ENCODE data around the gene GABRB3. TPM values are rescaled to one million over a fixed set of nuclear protein-coding genes. Genes with fewer than 3 reads are reported as not detected.

The GABRB3 gene
- total RNA-seq, 1 donor, result 0.81 TPM

DNA sequence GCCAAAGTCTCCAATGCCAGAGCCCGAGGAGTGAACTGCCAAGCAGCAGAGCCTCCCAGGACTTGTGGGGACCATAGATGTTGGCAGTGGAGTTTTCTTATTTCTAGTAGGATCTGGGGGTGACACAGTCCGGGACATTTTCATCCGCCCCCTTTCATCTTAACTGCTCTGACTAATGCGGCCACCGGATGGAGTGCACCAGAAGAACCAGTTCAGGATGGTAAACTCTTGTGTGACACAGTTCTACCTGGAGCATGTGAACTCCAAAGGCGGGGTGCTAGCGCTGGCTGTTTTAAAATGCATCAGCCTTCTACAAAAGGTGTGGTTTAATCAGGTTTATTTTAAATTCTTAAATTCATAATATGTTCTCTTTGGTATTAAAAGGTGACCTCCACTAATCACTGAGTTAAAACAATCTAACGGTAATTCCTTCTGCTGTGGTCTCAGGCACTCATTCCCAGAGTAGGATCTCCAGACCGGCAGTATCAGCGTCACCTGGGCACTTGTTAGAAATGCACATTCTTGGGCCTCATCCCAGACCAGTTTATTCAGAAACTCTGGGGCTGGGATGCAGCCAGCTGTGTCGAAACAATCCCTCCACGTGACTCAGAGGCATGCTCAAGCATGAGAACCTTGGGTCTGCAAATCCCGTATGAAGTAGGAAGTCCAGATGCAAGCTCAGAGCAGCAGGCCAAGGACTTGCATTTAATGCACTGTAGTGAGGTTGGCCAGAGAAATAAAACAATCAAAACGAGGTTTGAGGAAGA is 105.5 kb downstream of the GABRB3 start:
- DNase-seq (ENCODE audit: low read depth), result no peak
- H3K4me3 ChIP-seq (ENCODE audit: low read depth, low read length), result no peak overlapping the region
- TF ChIP-seq, protein P1, sequence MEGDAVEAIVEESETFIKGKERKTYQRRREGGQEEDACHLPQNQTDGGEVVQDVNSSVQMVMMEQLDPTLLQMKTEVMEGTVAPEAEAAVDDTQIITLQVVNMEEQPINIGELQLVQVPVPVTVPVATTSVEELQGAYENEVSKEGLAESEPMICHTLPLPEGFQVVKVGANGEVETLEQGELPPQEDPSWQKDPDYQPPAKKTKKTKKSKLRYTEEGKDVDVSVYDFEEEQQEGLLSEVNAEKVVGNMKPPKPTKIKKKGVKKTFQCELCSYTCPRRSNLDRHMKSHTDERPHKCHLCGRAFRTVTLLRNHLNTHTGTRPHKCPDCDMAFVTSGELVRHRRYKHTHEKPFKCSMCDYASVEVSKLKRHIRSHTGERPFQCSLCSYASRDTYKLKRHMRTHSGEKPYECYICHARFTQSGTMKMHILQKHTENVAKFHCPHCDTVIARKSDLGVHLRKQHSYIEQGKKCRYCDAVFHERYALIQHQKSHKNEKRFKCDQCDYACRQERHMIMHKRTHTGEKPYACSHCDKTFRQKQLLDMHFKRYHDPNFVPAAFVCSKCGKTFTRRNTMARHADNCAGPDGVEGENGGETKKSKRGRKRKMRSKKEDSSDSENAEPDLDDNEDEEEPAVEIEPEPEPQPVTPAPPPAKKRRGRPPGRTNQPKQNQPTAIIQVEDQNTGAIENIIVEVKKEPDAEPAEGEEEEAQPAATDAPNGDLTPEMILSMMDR (IDR thresholded peaks at IDR 0.05; ENCODE audit: insufficient read depth, low read length), result no peak

DNA sequence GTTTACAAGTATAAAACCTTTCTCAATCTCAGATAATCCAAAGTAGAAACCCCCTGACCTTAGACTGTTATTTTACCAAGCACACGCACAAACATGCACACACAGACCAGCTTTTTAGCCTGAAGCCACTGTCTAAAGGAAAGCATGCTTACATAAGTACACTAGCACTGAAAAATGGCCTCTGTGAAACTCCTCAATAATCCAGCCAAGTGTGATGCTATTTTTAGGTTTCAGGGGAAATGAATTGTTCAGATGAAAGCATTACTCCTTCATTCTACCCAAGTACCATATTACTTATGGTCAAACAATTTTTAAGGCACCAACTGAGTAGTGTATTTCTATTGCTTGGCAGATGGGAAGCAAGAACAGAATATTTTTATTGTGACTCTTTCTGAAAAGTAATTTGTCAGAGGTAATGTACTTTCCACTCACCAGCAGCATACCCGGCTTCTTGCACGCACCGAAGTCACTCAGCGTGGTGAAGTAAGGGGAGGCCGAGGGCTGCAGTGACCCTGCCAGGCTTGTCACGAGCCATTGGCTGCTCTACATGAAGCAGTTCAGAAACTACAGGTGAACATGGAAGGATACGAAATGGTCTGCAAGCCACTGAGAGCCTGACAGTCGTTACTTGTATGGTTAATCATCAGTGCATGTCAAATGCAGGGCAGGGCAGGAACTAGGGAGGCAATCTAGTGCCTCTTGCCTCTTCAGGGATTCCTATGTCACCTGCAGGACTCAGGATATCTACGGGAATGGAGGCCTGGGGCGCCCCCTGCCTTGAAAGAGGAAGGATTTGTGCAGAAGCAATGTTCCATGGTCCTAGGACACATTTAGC is 106.7 kb downstream of the GABRB3 start:
- TF ChIP-seq, protein P1 (IDR thresholded peaks at IDR 0.05; ENCODE audit: insufficient read depth, low read length), result no peak

DNA sequence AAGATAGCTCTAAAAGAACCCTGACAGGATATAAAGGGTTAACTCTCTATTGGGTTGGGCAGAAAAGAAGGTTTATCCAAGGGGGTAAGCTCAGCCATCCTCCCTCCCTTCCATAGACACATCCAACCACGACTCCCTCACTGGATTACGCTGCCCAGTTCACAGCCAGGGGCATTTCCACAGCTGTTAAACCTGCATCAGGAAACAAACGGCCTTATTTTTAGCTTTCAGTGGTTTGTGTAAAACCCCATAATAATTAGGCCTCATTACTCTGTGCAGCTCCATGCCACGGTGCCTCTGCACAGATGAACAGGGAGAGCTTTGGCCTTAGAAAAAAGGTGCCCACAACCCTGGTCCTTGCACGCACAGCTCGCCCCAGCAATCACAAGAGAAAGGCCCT is 110.6 kb downstream of the GABRB3 start:
- TF ChIP-seq, protein P1 (IDR thresholded peaks at IDR 0.05; ENCODE audit: insufficient read depth, low read length), result no peak
- H3K4me3 ChIP-seq (ENCODE audit: low read depth, low read length), result no peak overlapping the region
- no peak for DNase-seq (ENCODE audit: low read depth)

More for the DNA sequence above, 106.7 kb downstream of the GABRB3 start:
- DNase-seq (ENCODE audit: low read depth), result no peak
- no peak overlapping the region for H3K4me3 ChIP-seq (ENCODE audit: low read depth, low read length)

DNA sequence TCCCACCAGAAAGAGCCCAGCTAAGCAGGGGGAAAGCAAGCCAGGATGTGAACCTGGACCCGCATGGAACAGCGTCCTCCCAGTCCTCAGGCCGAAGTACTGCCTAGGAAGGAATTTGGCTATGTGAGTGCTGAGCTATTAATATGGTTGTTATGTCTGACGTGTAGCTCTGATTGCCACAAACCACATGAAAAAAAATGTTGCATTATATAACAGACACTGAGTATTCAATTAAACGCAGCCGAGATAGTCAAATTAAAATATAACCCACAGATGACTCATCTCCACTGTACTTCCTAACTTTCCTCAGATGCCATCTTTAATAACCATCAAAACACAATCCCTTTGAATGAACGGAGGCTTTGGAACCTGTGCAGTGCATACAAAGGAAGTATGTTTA is 111.1 kb downstream of the GABRB3 start:
- H3K4me3 ChIP-seq (ENCODE audit: low read depth, low read length), result no peak overlapping the region
- DNase-seq (ENCODE audit: low read depth), result no peak
- TF ChIP-seq, protein P1 (IDR thresholded peaks at IDR 0.05; ENCODE audit: insufficient read depth, low read length), result no peak

DNA sequence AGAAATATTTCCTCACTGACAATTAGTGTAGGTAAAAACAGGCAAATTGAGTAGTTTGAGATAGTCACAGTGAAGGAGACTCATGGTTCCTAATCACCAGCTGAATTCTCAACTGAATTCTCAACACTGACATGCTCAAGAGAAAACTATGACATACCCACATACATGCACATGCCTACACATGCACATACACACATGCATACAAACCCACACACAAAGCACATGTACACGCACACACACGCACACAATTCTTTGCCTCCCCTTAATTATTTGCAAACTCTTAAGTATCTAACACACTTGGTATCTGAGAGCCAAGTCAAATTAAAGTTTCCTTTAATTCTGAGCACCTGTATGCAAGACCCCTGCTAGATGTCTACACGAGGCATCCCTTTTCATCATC is 111.8 kb downstream of the GABRB3 start:
- TF ChIP-seq, protein P1 (IDR thresholded peaks at IDR 0.05; ENCODE audit: insufficient read depth, low read length), result no peak
- DNase-seq (ENCODE audit: low read depth), result no peak

DNA sequence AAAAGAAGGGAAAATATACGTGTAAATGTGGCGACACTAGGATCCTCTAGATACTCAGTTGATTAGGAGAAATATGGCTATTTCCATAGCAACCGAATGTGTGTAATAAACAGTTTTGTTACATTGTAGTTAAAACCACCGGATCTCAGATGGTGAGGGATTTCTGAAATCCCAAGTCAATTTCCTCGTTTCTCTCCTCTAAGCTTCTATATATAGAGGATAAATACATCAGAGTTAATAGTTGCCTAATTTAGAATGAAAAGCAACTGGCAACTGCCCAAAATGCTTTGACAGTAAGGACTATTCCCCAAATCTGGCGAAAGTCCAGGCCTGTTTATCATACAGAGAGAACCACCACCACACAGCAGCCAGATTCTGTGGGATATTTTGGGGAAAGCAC is 112.6 kb downstream of the GABRB3 start:
- TF ChIP-seq, protein P1 (IDR thresholded peaks at IDR 0.05; ENCODE audit: insufficient read depth, low read length), result no peak
- H3K4me3 ChIP-seq (ENCODE audit: low read depth, low read length), result no peak overlapping the region
- no peak for DNase-seq (ENCODE audit: low read depth)

More for the DNA sequence above, 111.8 kb downstream of the GABRB3 start:
- no peak overlapping the region for H3K4me3 ChIP-seq (ENCODE audit: low read depth, low read length)
